Nephron progenitor cell (in vitro differentiated cells): Measurements from ENCODE around the gene CDC42BPB.

Experiments used
- DNase-seq: peaks from one replicate; pipeline ENCODE4 v3.0.0; 2021
- H3K27ac Mint-ChIP-seq: 2 replicates; pipeline ENCODE4 v1.8.0; 2021; ENCODE audit warnings: mild to moderate bottlenecking, moderate library complexity, mixed read lengths
- H3K27me3 Mint-ChIP-seq: 2 replicates; pipeline ENCODE4 v1.8.0; 2021; ENCODE audit warnings: mild to moderate bottlenecking, low read depth, mixed read lengths; ENCODE audit not compliant: poor library complexity
- H3K36me3 Mint-ChIP-seq: 2 replicates; pipeline ENCODE4 v1.8.0; 2021; ENCODE audit warnings: low read depth, mixed read lengths
- H3K4me1 Mint-ChIP-seq: 2 replicates; pipeline ENCODE4 v1.8.0; 2021; ENCODE audit warnings: mixed read lengths
- H3K4me3 Mint-ChIP-seq: 2 replicates; pipeline ENCODE4 v1.8.0; 2021; ENCODE audit warnings: mild to moderate bottlenecking, moderate library complexity, mixed read lengths
- H3K9me3 Mint-ChIP-seq: 2 replicates; pipeline ENCODE4 v1.8.0; 2021; ENCODE audit warnings: mild to moderate bottlenecking, moderate library complexity, mixed read lengths
- CTCF ChIP-seq: fragments of 200-600 bp; sonication (generic); IDR thresholded peaks from 2 replicates; pipeline ENCODE4 v1.5.0; 2021; ENCODE audit warnings: antibody characterized with exemption

CDC42BPB gene

DNA sequence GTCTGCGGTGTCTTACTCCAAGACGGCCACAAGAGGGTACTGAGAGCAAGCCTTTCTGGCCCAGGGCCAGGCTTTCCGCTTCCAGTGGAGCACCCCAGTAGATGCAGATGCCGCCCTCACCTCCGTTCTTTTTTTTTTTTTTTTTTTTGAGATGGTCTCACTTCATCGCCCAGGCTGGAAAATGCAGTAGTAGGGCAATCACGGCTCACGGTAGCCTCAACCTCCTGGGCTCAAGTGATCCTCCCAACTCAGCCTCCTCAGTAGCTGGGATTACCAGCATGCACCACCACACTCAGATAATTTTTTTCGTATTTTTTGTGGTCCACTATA is 21.0 kb upstream of the CDC42BPB start:
- Mint-ChIP-seq H3K9me3 (no peaks in the 10 kb centered on the region), H3K36me3 (no peaks in the 10 kb centered on the region), H3K27ac (no peak overlapping the region), H3K4me1 (peaks cover 6% of the 10 kb centered on the region), H3K27me3 (peaks cover 8% of the 10 kb centered on the region), H3K4me3 (no peak overlapping the region)
- peak; percentile 74 for TF ChIP-seq CTCF
- peak; percentile 69 for DNase-seq

GRCh38 chr14:103074729-103075367 is 17.5 kb upstream of the CDC42BPB start:
- no peak for TF ChIP-seq CTCF
- no peaks in the 10 kb centered on the region for H3K9me3 Mint-ChIP-seq
- no peaks in the 10 kb centered on the region for H3K36me3 Mint-ChIP-seq
- no peak overlapping the region for H3K27ac Mint-ChIP-seq
- H3K4me3 Mint-ChIP-seq: no peak overlapping the region
- peaks cover 9% of the 10 kb centered on the region for H3K27me3 Mint-ChIP-seq
- peaks cover 20% of the 10 kb centered on the region for H3K4me1 Mint-ChIP-seq
- no peak for DNase-seq

DNA sequence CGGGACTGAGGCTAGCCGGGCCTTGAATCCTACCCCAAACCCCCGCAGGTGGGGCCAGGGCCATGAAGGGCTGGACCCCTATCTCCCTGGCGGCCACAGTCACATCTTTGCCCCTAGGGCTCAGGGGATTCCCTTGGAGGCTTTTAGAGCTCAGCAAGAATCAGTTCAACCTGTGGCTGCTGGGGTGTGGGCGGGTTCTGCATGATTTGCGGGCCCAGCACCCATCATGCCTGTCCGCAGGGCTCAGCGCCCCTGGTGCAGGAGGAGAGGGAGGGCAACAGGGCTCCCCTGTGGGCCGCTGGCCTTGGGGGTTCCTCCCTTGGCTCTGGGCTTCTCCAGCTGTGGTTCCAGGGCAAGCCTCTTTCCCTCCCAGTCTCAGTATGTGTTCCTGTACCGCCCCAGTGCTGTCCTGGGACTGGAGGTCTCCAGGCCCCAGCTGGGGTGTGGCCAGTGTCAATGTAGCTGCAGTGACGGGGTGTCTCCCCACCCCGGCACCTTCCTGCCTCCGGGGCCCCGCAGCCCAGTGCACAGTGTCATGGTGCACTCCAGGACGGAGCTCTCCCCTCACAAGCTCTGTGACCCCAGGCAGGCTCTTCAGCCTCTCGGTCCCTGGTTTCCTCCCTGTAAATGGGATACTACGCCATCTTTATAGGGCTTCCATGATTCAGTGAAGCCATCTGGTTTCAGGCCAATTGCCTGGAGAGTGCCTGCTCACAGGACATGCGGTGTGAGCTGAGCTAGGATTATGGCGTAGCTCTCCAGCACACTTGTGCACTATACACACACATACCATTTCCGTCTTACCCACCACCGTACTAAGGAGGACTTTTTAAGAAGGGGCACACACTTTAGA is 16.8 kb upstream of the CDC42BPB start:
- H3K36me3 Mint-ChIP-seq: no peaks in the 10 kb centered on the region
- no peak overlapping the region for H3K4me3 Mint-ChIP-seq
- DNase-seq: no peak
- TF ChIP-seq CTCF: no peak
- no peak overlapping the region for H3K27ac Mint-ChIP-seq
- no peaks in the 10 kb centered on the region for H3K9me3 Mint-ChIP-seq
- peaks cover 10% of the 10 kb centered on the region for H3K27me3 Mint-ChIP-seq
- peaks cover 24% of the 10 kb centered on the region for H3K4me1 Mint-ChIP-seq

- TF ChIP-seq CTCF: no peak
- no peak for DNase-seq
- no peak overlapping the region for H3K27ac Mint-ChIP-seq
- peaks cover 10% of the 10 kb centered on the region for H3K27me3 Mint-ChIP-seq
- H3K36me3 Mint-ChIP-seq: no peaks in the 10 kb centered on the region
- H3K4me1 Mint-ChIP-seq: peaks cover 29% of the 10 kb centered on the region
- H3K9me3 Mint-ChIP-seq: no peaks in the 10 kb centered on the region
- no peak overlapping the region for H3K4me3 Mint-ChIP-seq
These were observed 16.1 kb upstream of the CDC42BPB start for GRCh38 chr14:103073367-103073875.

- H3K4me1 Mint-ChIP-seq: peaks cover 31% of the 10 kb centered on the region
- H3K27me3 Mint-ChIP-seq: peaks cover 7% of the 10 kb centered on the region
- DNase-seq: no peak
- H3K9me3 Mint-ChIP-seq: no peaks in the 10 kb centered on the region
- no peak overlapping the region for H3K4me3 Mint-ChIP-seq
- no peak for TF ChIP-seq CTCF
- no peak overlapping the region for H3K27ac Mint-ChIP-seq
- H3K36me3 Mint-ChIP-seq: no peaks in the 10 kb centered on the region
These were observed 15.4 kb upstream of the CDC42BPB start for GRCh38 chr14:103072595-103073366.
